Measurements from ENCODE around the gene TAX1BP1.

DNA sequence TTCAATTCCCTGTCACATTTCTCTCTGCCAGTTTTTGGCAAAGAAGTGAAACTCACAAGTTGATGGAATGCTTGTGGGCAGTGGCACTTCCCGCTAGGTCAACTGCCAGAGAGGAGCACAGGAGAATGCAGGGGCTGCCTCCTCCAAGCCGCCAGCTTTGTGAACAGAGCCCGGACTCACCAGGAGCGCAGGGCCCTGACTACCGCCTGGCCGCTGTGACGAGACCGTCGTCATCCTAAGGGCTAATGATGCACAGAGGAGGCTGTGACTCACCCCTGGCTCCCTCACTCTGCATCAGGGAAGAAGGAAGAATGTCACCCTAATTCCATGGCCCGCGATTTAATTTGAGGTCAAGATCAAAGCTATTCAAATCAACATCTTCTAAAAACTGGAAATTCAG lies 123.9 kb downstream of the TAX1BP1 start:
- TF ChIP-seq GATA2 (IDR thresholded peaks at IDR 0.05; ENCODE audit: low read depth, low read length) = no peak
- TF ChIP-seq GATA3 (IDR thresholded peaks at IDR 0.05; ENCODE audit: low read depth, low read length) = no peak

Data from SH-SY5Y (cell line).